Skeletal muscle tissue (tissue), 4 donors: ENCODE data around the gene CD4. TPM values are rescaled to one million over a fixed set of nuclear protein-coding genes. Genes with fewer than 3 reads are reported as not detected.

Source experiments
- H3K27ac ChIP-seq: one replicate; pipeline ENCODE4 v1.7.0; 2013; ENCODE audit warnings: mild to moderate bottlenecking, low read depth, low read length, inconsistent platforms
- H3K27me3 ChIP-seq, 3 donors: one replicate each; pipeline ENCODE4 v1.7.0; 2013; ENCODE audit warnings: low read length in 3 of 3; ENCODE audit not compliant: control insufficient read depth in 3 of 3, insufficient read depth in 3 of 3
- H3K36me3 ChIP-seq, 3 donors: one replicate each; pipeline ENCODE4 v1.7.0; 2013; ENCODE audit warnings: low read length in 3 of 3; ENCODE audit not compliant: control insufficient read depth in 3 of 3, insufficient read depth in 3 of 3
- H3K4me1 ChIP-seq, 3 donors: one replicate each; pipeline ENCODE4 v1.7.0; 2013; ENCODE audit warnings: low read length in 3 of 3, mild to moderate bottlenecking in 3 of 3; ENCODE audit not compliant: control insufficient read depth in 3 of 3, insufficient read depth in 3 of 3
- H3K4me3 ChIP-seq, 3 donors: one replicate each; pipeline ENCODE4 v1.7.0; 2013; ENCODE audit warnings: low read length in 3 of 3
- H3K9ac ChIP-seq, 3 donors: one replicate each; pipeline ENCODE4 v1.7.0; 2013; ENCODE audit warnings: low read length in 3 of 3, mild to moderate bottlenecking in 3 of 3, moderate library complexity in 2 of 3, low read depth in 1 of 3
- H3K9me3 ChIP-seq, 3 donors: one replicate each; pipeline ENCODE4 v1.7.0; 2013; ENCODE audit warnings: low read length in 3 of 3; ENCODE audit not compliant: control insufficient read depth in 3 of 3
- total RNA-seq: library from RNA; depleted of rRNA; stranded (reverse); fragments of >200 nt; gene quantifications from one replicate; pipeline ENCODE4 v1.2.3, GENCODE V29; 2014
- donor health status: Osteomylitis.

CD4 gene
- total RNA-seq, 1 donor from 2014 or later: 6.8 TPM

GRCh38 chr12:6799147-6799546 lies 9.8 kb downstream of the CD4 start:
- no peaks in the 10 kb centered on the region for H3K36me3 ChIP-seq

GRCh38 chr12:6807170-6807569 lies 17.8 kb downstream of the CD4 start:
- no peaks in the 10 kb centered on the region for H3K27me3 ChIP-seq
- no peak overlapping the region for H3K27ac ChIP-seq
- no peak overlapping the region for H3K4me3 ChIP-seq
- no peak overlapping the region for H3K9ac ChIP-seq
- H3K9me3 ChIP-seq: no peaks in the 10 kb centered on the region
- no peaks in the 10 kb centered on the region for H3K4me1 ChIP-seq
- H3K36me3 ChIP-seq: no peaks in the 10 kb centered on the region

More at GRCh38 chr12:6799147-6799546, 9.8 kb downstream of the CD4 start:
- H3K9me3 ChIP-seq: no peaks in the 10 kb centered on the region
- no peak overlapping the region for H3K27ac ChIP-seq
- H3K4me3 ChIP-seq: no peak overlapping the region
- no peak overlapping the region for H3K9ac ChIP-seq
- peaks cover 0 to 6% (median 5%) of the 10 kb centered on the region in 3 donors for H3K27me3 ChIP-seq
- no peaks in the 10 kb centered on the region for H3K4me1 ChIP-seq

GRCh38 chr12:6809056-6809455 lies 19.7 kb downstream of the CD4 start:
- Histone ChIP-seq H3K9me3 (no peaks in the 10 kb centered on the region), H3K9ac (no peak overlapping the region), H3K4me1 (no peaks in the 10 kb centered on the region), H3K27me3 (peaks cover 0 to 3% (median 0%) of the 10 kb centered on the region in 3 donors), H3K27ac (no peak overlapping the region), H3K36me3 (no peaks in the 10 kb centered on the region), H3K4me3 (no peak overlapping the region)

- H3K27me3 ChIP-seq: peaks cover 0 to 14% (median 9%) of the 10 kb centered on the region in 3 donors
- H3K9ac ChIP-seq: no peak overlapping the region
- no peak overlapping the region for H3K4me3 ChIP-seq
- H3K36me3 ChIP-seq: no peaks in the 10 kb centered on the region
- H3K27ac ChIP-seq: no peak overlapping the region
- H3K4me1 ChIP-seq: no peaks in the 10 kb centered on the region
- H3K9me3 ChIP-seq: no peaks in the 10 kb centered on the region
These were observed 21.4 kb downstream of the CD4 start for GRCh38 chr12:6810758-6811157.

- H3K4me1 ChIP-seq: no peaks in the 10 kb centered on the region
- H3K9me3 ChIP-seq: no peaks in the 10 kb centered on the region
- H3K36me3 ChIP-seq: no peaks in the 10 kb centered on the region
- H3K4me3 ChIP-seq: no peak overlapping the region
- no peak overlapping the region for H3K27ac ChIP-seq
- no peak overlapping the region for H3K9ac ChIP-seq
- H3K27me3 ChIP-seq: peaks cover 0 to 14% (median 9%) of the 10 kb centered on the region in 3 donors
These were observed 24.0 kb downstream of the CD4 start for GRCh38 chr12:6813363-6813762.

GRCh38 chr12:6816598-6816997 lies 27.3 kb downstream of the CD4 start:
- H3K4me3 ChIP-seq: no peak overlapping the region
- H3K27me3 ChIP-seq: peaks cover 6 to 28% (median 9%) of the 10 kb centered on the region in 3 donors
- no peaks in the 10 kb centered on the region for H3K36me3 ChIP-seq
- H3K9me3 ChIP-seq: no peaks in the 10 kb centered on the region
- peaks cover 0 to 6% (median 5%) of the 10 kb centered on the region in 3 donors for H3K4me1 ChIP-seq
- H3K27ac ChIP-seq: no peak overlapping the region
- H3K9ac ChIP-seq: no peak overlapping the region

GRCh38 chr12:6817098-6817497 lies 27.8 kb downstream of the CD4 start:
- no peaks in the 10 kb centered on the region for H3K9me3 ChIP-seq
- H3K27ac ChIP-seq: no peak overlapping the region
- H3K36me3 ChIP-seq: no peaks in the 10 kb centered on the region
- no peak overlapping the region for H3K9ac ChIP-seq
- H3K4me3 ChIP-seq: no peak overlapping the region
- peaks cover 9 to 32% (median 10%) of the 10 kb centered on the region in 3 donors for H3K27me3 ChIP-seq
- H3K4me1 ChIP-seq: peaks cover 3 to 10% (median 9%) of the 10 kb centered on the region in 3 donors

- Histone ChIP-seq H3K9ac (no peak overlapping the region), H3K4me3 (no peak overlapping the region), H3K4me1 (peaks cover 7 to 14% (median 11%) of the 10 kb centered on the region in 3 donors), H3K27ac (no peak overlapping the region), H3K9me3 (no peaks in the 10 kb centered on the region), H3K36me3 (no peaks in the 10 kb centered on the region), H3K27me3 (peaks cover 13 to 38% (median 13%) of the 10 kb centered on the region in 3 donors)
These were observed 28.4 kb downstream of the CD4 start for GRCh38 chr12:6817662-6818157.

- H3K4me3 ChIP-seq: no peak overlapping the region
- no peaks in the 10 kb centered on the region for H3K36me3 ChIP-seq
- H3K9ac ChIP-seq: no peak overlapping the region
- H3K9me3 ChIP-seq: no peaks in the 10 kb centered on the region
- peaks cover 7 to 14% (median 11%) of the 10 kb centered on the region in 3 donors for H3K4me1 ChIP-seq
- H3K27ac ChIP-seq: no peak overlapping the region
- peaks cover 17 to 43% (median 17%) of the 10 kb centered on the region in 3 donors for H3K27me3 ChIP-seq
These were observed 28.9 kb downstream of the CD4 start for GRCh38 chr12:6818222-6818621.

- no peaks in the 10 kb centered on the region for H3K9me3 ChIP-seq
- no peaks in the 10 kb centered on the region for H3K36me3 ChIP-seq
- no peak overlapping the region for H3K9ac ChIP-seq
- H3K27me3 ChIP-seq: peaks cover 21 to 47% (median 21%) of the 10 kb centered on the region in 3 donors
- peaks cover 7 to 14% (median 11%) of the 10 kb centered on the region in 3 donors for H3K4me1 ChIP-seq
- H3K4me3 ChIP-seq: no peak overlapping the region
- no peak overlapping the region for H3K27ac ChIP-seq
These were observed 29.3 kb downstream of the CD4 start for GRCh38 chr12:6818645-6819044.
